DMS 273 (cell line): ENCODE results near the gene TESK2.
"Not testable (repeated sequence)": the region's sequence is repeated elsewhere in the genome, so short reads cannot be mapped to it uniquely, and the experiment has no call there.

Experiments used
- DNase-seq: peaks from one replicate; lab custom pipeline; 2025; ENCODE audit not compliant: unreplicated experiment; lab: John Stamatoyannopoulos, UW

Gene TESK2

GRCh38 chr1:45380125-45380524, 110.8 kb downstream of the TESK2 start:
- no peak for DNase-seq

DNA sequence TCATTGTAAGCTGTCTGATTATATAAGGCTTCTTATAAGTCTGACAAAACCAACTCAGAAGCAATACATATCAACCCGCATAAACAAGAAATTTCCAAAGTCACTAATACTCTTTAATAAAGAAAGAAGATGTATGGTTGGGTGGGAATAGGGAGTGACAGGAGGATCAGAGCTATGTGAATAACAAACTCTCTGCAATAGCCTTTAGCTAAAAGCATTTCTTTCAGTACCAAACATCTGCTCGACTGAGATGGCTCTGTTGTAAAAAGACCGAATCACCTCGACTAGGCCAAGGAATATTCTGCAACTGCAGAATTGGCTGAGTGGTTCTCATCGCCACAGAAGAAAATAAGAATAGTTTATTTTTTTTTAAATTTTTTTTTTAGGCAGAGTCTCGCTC, 111.4 kb downstream of the TESK2 start:
- DNase-seq: no peak

GRCh38 chr1:45378184-45378583, 112.8 kb downstream of the TESK2 start:
- DNase-seq: peak; percentile 34

- peak; percentile 20 for DNase-seq
Observed at GRCh38 chr1:45375104-45376090, 115.6 kb downstream of the TESK2 start.

GRCh38 chr1:45373573-45373972, 117.4 kb downstream of the TESK2 start:
- no peak for DNase-seq

- DNase-seq: no peak
Observed at GRCh38 chr1:45370575-45370974, 120.4 kb downstream of the TESK2 start.

DNA sequence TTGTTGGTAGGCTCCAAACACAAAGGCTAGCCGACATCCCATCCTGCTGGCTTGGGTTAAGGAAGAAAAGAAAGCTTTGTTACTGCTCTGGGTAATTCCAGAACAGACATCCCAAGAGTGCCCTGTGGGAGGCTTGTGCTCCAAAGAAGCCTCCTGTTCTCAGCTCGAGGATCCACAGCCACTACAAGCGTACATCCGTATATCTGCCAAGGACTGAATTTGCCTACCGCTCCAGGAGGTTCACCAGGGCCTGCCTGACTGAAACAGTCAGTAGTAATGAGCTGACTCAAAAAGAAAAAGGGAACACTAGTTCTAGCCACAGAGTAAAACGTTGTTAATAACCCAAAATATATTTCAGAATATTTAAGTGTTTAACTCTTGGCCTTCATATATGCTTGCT, 125.9 kb downstream of the TESK2 start:
- DNase-seq: no peak

- no peak for DNase-seq
Observed at GRCh38 chr1:45364294-45364693, 126.7 kb downstream of the TESK2 start.

GRCh38 chr1:45360981-45361380, 130.0 kb downstream of the TESK2 start:
- not testable (repeated sequence) for DNase-seq

GRCh38 chr1:45359882-45360513, 131.0 kb downstream of the TESK2 start:
- DNase-seq: peak; percentile 78

GRCh38 chr1:45356186-45356585, 134.8 kb downstream of the TESK2 start:
- no peak for DNase-seq

GRCh38 chr1:45355683-45356082, 135.3 kb downstream of the TESK2 start:
- DNase-seq: no peak

DNA sequence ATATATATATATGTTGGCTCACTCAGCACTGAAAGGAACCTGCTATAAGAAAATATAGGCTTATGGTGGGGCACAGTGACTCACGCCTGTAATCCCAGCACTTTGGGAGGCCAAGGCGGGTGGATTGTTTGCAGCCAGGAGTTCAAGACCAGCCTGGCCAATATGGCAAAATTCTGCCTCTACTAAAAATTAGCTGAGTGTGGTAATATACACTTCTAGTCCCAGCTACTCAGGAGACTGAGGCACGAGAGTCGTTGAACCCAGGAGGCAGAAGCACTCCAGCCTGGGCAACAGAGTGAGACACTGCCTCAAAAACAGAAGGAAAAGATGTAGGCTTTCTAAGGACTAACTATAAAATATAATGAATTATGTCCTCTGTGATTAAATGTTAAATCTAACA, 136.1 kb downstream of the TESK2 start:
- DNase-seq: no peak

DNA sequence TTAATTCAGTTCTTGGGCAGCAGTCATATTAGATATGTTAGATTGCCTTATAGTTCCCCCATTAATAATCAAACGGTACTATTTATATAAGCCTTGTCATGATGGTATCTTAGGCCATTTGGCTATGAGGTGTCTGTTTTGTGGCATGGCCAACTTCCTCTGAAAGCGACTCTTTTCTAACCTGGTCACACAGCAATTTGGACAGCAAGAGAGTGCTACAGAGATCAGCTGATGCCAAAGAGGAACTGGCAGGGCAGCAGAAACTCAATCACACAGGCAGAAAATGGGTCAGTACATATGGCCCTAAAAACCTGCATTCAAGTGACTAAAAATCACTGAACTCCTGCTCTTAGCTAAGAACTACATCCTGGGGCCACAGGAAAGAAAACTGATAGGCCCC, 137.3 kb downstream of the TESK2 start:
- DNase-seq: no peak

DNA sequence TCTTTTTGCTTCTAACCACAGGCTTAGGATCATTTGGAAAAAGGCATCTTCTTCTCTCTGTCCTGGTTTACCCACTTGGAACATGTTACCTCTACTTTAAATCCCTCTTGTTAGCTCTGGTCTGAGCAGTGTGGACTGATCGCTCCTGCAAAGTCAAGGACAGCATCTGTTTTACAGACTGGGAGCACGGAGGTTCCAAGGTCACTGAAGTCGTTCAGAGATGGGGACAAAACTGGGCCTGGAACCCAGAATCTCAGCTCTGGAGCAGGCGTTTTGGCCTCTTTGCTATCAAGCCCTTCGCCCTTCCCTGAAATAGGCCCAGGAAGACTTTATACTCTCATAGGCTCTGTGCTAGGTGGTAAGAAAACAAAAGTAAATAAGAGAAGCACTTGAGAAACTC, 139.5 kb downstream of the TESK2 start:
- DNase-seq: no peak

DNA sequence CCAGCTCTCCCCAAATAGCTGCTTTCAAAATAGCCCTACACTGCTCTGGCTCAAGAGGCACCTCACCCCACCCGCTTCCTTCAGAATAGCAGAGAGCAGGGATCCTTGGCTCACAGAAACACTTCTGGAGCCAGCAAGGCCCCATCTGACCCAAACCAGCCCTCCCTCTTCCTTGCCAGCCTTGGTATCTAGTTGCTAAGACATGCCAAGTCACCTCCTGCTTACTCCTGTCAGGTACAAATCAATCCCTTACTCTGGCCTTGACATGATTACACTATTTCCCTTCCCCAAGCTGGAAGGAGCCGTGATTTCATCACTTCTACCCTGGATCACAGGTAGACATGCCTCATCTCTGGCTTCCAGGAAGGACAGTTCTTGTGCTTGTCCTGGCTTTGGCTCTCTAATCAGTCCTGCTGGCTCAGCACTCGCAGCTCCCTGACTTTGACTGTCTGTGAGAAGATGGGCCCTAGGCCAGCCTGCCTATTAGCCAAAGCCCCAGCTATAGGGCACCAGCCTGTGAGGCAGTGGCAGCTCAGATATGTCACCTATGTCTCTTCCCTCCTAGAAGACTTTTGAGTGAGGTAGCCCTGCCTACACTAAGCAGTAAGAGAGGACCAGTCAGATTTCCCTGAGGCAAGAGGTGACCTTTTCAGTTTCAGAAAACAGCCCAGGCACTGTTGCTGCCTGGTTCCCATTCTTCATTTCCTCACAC, 141.8 kb downstream of the TESK2 start:
- no peak for DNase-seq

- DNase-seq: no peak
Observed at GRCh38 chr1:45348609-45348965, 142.4 kb downstream of the TESK2 start.

DNA sequence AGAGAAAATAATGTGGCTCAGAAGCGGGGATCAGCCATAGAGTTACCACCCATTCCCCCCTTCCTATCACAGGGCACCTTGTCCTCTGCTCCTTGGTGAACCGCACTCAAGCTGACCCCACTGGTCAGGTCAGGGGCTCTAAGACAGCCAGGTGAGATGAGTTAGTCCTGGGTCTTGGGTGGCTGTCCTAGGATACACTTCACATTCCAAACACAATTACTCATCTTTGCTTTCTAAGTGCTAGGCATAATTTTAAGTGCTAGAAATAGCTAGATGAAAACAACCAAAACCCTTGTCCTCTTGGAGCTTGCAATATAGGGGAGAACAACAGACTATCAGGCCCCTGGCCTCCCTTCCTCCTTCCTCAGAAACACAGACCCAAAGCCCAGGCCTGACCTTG, 142.9 kb downstream of the TESK2 start:
- DNase-seq: no peak

GRCh38 chr1:45346473-45346872, 144.5 kb downstream of the TESK2 start:
- DNase-seq: no peak

- no peak for DNase-seq
Observed at GRCh38 chr1:45345014-45345413, 145.9 kb downstream of the TESK2 start.

DNA sequence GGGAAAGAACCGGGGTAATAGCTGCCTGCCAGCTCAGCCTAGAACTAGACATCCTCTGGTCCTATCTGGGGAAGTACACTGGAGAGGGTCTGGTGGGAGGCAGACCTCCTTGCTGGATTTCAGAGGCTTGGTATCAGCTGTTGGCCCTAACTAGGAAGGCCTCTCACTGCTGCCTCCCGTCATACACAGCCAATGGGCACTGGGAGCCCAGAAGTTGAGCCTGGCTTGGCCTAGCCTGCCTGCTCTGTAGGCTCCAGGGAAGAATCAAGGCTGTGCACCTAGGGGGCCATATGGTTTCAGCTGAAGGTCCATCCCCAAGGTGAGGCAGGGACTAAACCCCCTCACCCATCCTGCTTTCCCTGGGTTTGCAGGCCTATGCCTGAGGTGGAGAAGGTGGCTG, 146.5 kb downstream of the TESK2 start:
- DNase-seq: no peak
